Ishikawa (cell line): ENCODE results near the gene CCDC91.

ENCODE experiments used
- CEBPB ChIP-seq: IDR thresholded peaks from 2 replicates; pipeline ENCODE4 v1.6.1; 2012
- CREB1 ChIP-seq: IDR thresholded peaks from 2 replicates; pipeline ENCODE4 v1.6.1; 2012; ENCODE audit warnings: low read depth
- EP300 ChIP-seq: IDR thresholded peaks from 2 replicates; pipeline ENCODE4 v1.6.1; 2012; ENCODE audit warnings: borderline replicate concordance
- FOXM1 ChIP-seq: IDR thresholded peaks from 2 replicates; pipeline ENCODE4 v1.6.1; 2012; ENCODE audit warnings: low read depth, borderline replicate concordance
- NFIC ChIP-seq: IDR thresholded peaks from 2 replicates; pipeline ENCODE4 v1.6.1; 2012
- RAD21 ChIP-seq: IDR thresholded peaks from 2 replicates; pipeline ENCODE4 v1.6.1; 2012; ENCODE audit warnings: low read depth
- TAF1 ChIP-seq: IDR thresholded peaks from 2 replicates; pipeline ENCODE4 v1.6.1; 2012; ENCODE audit warnings: low read depth, mild to moderate bottlenecking
- ZBTB7A ChIP-seq: IDR thresholded peaks from 2 replicates; pipeline ENCODE4 v1.6.1; 2012; ENCODE audit warnings: low read depth
- TF ChIP-seq, protein P1 (sequence below): IDR thresholded peaks from 2 replicates; pipeline ENCODE4 v1.6.1; 2012
- TF ChIP-seq, protein P2 (sequence below): IDR thresholded peaks from 2 replicates; pipeline ENCODE4 v1.6.1; 2012; ENCODE audit warnings: low read depth, mild to moderate bottlenecking

DNA sequence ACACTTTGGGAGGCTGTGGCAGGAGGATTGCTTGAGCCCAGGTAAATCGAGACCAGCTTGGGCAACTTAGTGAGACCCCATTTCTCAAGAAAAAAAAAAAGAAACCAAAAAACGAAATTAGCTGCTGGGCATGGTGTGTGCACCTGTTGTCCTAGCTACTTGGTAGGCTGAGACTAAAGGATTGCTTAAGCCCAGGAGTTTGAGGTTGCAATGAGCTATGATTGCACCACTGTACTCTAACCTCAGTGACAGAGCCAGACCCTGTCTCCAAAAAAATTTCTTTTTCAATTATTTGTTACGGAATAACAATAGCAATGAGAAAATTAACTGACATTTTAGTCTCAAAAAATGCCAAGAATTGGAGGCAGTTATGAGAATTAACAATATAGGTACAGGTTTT is 128.0 kb downstream of the CCDC91 start:
- TF ChIP-seq CEBPB (no peak), TAF1 (no peak), FOXM1 (no peak), EP300 (no peak), RAD21 (no peak), CREB1 (no peak), ZBTB7A (no peak), NFIC (no peak)
- TF ChIP-seq, protein P1, sequence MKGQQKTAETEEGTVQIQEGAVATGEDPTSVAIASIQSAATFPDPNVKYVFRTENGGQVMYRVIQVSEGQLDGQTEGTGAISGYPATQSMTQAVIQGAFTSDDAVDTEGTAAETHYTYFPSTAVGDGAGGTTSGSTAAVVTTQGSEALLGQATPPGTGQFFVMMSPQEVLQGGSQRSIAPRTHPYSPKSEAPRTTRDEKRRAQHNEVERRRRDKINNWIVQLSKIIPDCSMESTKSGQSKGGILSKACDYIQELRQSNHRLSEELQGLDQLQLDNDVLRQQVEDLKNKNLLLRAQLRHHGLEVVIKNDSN = no peak
- TF ChIP-seq, protein P2, sequence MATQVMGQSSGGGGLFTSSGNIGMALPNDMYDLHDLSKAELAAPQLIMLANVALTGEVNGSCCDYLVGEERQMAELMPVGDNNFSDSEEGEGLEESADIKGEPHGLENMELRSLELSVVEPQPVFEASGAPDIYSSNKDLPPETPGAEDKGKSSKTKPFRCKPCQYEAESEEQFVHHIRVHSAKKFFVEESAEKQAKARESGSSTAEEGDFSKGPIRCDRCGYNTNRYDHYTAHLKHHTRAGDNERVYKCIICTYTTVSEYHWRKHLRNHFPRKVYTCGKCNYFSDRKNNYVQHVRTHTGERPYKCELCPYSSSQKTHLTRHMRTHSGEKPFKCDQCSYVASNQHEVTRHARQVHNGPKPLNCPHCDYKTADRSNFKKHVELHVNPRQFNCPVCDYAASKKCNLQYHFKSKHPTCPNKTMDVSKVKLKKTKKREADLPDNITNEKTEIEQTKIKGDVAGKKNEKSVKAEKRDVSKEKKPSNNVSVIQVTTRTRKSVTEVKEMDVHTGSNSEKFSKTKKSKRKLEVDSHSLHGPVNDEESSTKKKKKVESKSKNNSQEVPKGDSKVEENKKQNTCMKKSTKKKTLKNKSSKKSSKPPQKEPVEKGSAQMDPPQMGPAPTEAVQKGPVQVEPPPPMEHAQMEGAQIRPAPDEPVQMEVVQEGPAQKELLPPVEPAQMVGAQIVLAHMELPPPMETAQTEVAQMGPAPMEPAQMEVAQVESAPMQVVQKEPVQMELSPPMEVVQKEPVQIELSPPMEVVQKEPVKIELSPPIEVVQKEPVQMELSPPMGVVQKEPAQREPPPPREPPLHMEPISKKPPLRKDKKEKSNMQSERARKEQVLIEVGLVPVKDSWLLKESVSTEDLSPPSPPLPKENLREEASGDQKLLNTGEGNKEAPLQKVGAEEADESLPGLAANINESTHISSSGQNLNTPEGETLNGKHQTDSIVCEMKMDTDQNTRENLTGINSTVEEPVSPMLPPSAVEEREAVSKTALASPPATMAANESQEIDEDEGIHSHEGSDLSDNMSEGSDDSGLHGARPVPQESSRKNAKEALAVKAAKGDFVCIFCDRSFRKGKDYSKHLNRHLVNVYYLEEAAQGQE = no peak
